HG02885 (cell line): ENCODE results near the gene FAM174B.
A peak's percentile ranks its signal among the peaks of the same experiment; 100 is the strongest.

Experiments used
- ATAC-seq: cut with Tn5 transposase; IDR thresholded peaks from one replicate; pipeline ENCODE4 v1.9.1; 2021; ENCODE audit warnings: mild to moderate bottlenecking; ENCODE audit not compliant: unreplicated experiment, poor library complexity

FAM174B gene

DNA sequence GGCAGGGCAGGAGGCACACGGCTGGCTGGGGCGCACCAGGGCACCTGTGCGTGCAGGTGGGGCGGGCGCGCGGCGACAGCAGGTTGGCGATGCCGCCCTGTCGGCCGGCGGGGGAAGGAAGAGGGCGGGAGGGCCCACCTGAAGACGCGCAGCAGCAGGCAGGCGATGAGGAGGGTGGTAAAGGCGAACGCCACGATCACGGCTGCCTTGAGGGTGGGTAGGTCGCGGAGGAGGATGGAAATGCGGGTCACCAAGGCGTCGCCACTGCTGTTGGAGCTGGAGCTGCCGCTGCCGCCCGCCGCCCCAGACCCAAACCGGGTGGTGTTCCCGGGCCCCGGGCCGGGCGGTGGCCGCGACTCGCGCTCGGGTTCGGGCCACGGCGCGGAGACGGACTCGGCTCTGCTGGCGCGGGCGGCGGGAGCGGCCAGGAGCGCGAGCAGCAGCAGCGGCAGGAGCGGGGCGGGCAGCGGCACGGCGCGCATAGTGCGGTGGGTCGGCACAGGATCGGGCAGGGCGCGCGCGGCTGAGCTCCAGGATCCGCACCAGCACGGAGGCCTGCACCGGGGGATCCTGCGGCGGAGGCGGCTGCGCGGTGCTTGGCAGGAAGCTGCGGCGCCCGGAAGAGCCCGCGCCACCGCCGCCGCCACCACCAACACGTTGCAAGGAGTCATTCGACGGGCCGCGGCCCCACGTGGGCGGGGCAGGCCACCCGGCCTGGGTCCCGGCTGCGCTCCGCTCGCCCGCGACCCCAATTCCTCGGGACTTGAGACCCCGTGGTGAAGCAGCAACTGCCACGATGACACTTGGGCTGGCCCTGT is at the start of gene FAM174B:
Gene FAM174B (minus strand): TSS at position 598 of the 818 bp plus-strand sequence.
- ATAC-seq: peak; percentile 53

DNA sequence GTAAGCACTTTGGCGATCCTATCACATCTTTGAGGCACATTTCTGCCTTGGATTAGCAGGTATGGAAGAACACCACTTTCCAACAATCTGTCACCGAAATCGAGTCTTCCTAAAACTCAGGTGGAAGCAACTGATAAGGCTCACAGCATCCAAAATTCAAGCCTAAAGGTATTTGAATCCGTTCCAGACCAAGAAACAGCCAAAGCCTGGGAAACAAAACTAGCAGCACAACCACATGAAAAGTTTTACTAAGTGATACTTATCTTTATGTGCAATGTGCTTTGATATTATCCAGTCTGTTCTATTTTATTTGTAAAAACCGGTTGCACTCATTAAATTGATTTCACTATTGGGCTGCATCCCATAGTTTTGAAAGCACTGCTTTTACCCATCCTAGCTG is 40.5 kb upstream of the FAM174B start:
- ATAC-seq: no peak

DNA sequence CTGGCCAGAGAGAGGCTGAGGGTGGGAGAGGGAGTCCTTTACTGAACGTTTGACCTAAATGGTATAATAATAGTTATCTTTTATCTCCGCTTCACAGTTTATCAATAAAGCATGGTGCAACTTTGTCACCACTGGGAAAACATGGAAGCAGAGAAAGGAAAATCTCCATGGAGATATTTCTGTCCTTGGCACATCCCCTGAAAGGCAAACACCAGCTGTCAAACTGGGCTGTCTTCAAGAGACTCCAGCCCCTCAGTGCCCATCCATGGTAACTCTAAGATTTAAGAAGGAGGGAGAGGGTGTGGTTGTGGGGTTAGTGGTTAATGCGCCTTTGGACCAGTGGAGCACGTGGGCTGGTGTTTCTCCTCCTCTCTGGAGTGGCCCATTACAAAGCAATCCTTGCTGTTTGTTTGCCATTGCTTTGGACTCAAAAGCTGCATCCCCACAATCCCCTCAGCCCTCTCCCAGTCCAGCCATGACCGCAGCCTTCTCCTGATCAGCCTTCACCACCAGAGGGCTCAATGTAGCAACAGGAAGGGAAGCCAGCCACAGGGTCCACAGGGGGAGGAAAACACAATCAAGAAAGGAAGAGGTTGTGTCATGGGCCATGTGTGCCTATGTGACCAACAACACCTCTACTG is 38.2 kb upstream of the FAM174B start:
- ATAC-seq: no peak

DNA sequence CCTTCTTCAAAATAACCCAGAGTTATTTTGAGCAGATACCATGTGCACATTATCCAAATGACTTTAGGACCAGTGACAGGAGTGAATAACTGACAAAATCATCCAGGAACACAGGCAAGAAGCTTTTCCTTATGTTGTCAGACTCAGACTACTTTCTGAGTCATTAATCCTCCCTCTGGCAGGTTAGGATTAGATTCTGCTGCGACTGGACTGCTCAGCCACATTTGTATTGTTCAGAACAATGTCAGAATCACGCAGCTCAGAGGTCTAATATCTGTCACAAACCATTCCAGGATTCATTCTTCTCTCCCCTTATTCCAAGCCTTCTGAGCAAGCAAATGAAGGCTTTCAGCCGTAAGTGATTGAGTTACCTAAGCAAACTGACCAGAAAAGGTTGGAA is 34.8 kb upstream of the FAM174B start:
- no peak for ATAC-seq

DNA sequence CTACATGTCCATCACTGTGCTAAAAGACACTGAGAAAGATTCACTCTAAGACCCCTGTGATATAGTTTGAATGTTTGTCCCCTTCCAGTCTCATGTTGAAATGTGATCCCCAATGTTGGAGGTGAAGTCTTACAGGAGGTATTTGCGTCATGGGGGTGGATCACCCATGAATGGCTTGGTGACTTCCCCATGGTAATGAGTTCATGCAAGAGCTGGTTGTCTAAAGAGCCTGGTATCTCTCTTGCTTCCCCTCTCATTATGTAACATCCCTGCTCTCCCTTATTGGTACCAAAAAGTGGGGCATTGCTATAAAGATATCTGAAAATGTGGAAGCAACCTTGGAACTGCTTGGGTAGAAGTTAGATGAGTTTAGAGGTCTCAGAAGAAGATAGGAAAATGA is 32.2 kb upstream of the FAM174B start:
- no peak for ATAC-seq

DNA sequence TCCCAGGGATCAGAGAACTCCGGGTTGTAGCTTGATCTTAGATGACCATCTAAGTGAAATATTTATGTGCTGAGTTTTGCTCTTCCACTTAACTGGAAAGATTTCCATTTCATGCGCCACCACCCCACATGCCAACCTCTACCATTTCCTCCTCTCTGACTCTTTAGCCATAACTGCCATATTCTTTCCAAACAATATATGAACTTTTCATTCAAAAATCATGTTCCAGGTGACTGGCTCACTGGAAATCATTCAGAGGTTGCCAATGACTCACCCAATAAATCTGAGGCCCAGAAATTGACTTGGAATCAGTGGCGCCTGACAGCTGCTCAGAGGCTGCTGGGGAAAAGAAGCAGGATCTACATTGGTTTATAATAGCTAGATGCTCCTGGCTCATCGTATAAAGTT is 31.6 kb upstream of the FAM174B start:
- ATAC-seq: no peak

DNA sequence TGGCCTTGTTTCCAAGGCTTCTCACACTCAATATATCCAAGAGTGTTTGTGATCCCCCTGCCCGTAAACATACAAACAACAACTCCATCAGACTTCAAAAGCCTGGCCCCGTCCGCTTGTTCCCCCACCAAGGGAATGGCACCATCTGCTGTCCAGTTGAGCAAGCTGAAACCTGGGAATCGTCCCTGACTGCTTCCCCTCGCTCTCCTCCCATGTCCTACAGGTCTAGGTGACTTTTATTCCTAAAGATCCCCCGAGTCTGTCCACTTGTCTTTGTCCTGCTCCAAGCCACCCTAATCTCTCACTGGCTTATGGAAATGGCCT is 27.9 kb upstream of the FAM174B start:
- no peak for ATAC-seq

DNA sequence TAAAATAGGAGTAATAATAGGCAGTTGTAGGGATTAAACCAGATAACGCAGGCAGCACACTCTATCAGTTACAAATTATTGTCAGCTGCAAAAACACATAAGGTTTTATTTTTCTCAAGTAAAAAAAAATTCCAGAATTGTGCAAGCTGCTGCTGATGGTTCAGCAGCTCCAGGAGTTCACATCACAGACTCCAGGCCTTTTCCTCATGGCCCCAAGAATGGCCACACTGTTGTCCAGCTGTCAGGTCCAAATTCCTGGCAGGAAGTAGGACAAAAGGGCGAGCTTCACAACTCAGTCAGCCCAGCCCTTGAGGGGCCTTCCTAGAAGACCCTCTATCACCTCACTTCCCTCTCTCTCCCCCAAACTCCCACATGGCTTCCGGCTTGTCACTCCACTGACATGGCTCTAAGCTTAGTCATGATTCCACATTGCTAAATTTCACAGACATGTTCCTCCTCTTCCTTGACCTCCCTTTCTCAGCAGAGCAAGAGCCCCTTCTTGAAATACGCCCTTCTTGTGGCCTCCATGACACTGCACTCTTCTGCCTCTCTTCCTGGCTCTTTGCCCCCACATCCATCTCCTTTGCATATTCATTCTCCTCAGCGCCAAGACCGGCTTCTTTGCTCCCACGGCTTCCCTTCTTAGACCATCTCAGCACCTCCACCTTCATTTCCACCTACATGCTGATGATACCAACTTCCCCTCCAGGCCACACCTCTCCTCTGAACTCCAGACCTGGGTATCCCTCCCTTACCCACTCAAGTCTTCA is 27.4 kb upstream of the FAM174B start:
- no peak for ATAC-seq

DNA sequence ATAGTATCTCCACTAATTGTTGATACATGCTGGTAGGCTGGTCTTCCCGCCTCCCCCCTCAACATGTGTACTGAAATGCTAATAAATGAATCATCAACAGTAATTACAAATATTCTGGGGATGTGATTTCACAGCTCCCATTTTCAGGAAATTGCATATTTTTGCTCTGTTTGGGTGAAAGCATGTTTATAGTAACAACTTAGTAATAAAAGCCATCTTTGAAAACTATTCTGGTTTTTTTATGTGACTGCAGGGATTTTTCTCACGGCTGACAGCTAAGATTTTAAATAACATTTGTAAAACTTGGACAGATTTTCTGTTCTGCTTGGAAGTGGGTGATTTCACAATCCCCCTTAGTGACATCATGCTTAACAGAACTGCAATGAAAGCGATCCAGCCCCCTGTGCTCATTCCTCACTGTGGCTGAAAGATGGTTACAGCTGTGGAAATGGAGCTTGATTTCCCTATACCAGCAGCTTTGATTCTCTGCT is 25.6 kb upstream of the FAM174B start:
- ATAC-seq: no peak

DNA sequence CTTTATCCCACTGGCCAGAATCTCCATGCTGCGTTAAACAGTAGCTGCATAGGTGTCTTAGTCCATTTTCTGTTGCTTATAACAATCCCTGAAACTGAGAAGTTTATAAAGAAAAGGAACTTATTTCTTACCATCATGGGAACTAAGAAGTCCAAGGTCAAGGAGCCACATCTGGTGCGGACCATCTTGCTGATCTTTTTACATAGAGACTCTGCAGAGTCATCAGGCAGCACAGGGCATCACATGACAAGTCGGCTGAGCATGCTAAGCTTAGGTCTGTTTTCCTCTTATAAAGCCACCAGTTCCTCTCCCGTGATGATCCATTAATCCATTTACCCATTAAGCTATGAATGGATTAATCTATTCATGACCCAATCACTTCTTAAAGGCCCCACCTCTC is 22.4 kb upstream of the FAM174B start:
- ATAC-seq: no peak

DNA sequence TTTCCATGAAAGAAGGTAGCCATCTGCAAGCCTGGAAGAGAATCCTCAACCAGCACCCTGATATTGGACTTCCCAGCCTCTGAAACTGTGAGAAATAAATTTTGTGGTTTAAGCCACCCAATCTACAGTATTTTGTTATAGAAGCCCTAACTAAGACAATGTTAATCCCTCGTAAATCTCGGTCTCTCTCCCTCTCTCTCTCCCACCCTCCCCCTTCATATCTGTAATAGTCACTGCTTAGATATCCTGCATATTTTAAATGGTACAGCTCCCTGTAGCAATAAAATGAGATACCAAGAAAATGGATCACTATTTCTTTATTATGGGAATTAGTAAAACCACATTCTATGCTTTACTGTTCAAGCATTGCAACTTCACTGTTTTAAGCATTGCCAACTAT is 21.0 kb upstream of the FAM174B start:
- ATAC-seq: no peak

DNA sequence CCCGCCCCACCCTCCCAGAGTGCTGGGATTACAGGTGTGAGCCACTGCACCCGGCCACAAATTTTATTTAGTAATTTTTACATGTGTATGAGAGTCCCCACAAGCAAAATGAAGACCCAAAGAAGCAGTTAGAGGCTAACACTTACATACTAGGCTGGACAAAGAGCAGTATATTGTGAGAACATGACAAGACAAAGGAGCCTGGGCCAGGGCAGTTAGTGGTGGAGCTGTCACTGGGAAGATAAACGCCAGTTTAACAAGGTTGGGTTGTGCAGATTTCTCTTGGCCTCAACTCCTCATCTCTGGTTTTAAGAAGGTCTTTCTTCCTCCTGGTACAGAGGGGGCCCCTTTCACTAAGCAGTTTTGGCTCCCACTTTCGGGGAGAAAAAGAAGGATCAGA is 19.9 kb upstream of the FAM174B start:
- ATAC-seq: no peak

DNA sequence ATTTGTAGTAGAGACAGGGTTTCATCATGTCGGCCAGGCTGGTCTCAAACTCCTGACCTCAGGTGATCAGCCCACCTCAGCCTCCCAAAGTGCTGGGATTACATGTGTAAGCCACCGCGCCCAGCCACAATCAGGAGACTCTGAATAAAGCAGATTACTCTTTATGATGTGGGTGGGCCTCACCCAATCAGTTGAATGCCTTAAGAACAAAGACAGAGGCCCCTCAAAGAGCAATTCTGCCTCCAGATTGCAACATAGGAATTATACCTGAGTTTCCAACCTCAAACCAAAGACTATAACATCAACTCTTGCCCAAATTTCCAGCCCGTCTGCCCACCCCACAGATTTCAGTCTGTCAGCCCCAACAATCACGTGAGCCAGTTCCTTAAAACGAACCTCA is 18.8 kb upstream of the FAM174B start:
- no peak for ATAC-seq

DNA sequence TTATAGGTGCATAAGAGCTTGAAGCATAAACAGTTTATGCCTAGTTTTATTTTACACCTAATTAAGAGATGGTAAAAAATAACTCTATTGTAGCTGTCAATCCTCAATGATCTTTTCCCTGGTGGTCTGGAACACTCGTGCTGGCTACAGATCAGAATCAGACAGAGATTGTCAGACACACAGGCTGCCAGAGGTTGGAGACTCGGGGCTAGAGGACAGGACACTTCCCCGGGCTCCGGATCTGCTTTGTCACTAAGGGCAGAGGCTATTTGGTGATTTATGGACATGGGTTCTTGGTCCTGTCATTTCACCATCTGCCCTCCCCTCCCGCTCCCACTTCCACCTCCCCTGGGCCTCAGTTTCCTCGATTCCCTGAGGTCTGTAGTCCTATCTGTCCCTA is 16.5 kb upstream of the FAM174B start:
- ATAC-seq: no peak

DNA sequence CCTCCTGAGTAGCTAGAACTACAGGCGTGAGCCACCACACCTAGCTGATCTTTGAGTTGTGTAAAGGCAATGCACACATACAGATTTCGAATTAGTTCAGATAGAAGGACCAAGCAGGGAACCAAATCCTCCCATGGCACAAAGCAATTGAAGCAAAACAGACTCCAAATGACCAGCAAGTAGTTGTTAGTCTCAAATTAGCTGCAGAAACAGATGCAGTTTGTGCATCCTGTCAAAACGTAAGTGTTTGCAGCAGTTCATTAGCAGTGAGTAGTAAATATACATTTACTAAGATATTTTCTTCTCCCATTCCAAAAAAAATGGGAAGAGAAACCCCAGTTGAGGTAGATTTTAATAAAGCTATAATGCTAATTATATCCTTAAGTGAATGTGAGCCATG is 15.8 kb upstream of the FAM174B start:
- ATAC-seq: no peak

DNA sequence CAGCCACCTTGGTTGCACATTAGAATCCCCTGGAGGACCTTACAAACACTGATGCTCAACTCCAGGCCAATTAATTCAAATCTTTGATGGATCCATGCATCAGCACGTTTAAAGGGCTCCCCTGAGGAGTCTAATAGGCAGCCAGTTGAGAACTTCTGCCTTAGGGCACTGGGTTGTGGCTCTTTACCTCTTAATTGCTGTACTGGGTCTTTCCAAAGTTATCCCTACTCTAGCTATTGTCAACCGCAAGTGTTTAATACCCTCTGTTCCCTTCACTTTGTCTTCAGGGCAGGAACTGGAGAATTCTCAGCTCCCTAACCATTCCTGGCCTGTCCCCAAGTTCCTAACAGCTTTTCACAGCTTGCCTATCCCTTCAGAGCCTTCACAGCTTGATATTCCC is 15.0 kb upstream of the FAM174B start:
- no peak for ATAC-seq

DNA sequence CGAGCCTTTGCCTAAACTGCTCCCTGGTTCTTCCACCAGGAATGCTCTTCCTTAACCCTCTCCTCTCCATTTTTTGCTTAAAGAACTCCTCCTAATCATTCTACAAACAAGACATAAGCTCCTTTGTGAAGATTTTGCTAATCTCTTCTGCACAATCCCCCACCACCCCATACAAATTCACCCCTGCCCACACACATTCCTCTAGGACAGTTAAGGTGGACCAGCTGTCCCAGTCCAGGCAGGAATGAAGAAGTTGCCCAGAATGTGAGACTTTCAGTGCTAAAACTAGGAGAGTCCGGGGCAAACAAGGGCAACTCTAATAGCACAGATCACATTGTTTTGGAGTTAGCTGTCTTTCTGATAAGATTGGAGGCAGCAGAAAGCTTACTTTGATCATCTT is 13.9 kb upstream of the FAM174B start:
- ATAC-seq: no peak

DNA sequence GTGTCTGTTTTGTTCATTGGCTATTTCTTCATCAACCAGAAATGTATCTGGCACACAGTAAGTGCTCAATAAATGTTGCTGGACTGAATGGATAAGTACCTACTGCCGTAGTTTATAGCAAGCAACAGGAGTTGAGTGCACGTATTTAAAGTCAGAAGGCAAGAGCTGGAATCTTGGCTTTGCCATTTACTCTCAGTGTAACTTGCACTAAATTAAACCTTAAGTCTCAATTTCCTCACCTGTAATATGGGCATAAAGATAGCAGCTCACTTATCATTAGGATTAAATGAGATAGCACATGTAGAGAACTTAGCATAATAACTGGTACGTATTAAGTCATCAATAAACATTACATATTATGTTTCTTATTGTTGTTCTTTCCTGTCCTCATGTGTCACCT is 13.0 kb upstream of the FAM174B start:
- no peak for ATAC-seq

DNA sequence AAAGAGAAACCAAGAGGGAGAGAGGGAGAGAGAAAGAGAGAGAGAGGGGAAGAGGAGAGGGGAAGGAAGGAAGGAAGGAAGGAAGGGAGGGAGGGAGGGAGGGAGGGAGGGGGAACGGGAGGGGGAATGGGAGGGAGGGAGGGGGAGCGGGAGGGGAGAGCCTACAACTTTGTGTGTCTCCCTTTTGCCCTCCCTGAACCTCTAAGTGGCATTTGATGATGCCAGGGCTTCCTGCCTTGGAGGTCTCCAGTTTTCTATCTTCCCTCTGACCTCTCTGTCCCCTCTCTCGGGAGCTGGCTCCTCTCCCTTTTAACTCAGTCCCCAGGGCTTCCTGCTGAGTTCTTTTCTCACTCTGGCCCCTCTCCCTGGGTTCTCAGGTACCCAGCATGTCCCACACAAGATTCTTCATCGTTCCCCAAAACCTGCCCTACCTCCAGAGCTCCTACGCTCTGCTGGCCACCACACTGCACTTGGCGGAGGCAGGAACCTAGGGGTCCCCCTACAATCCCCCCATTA is 12.5 kb upstream of the FAM174B start:
- no peak for ATAC-seq

DNA sequence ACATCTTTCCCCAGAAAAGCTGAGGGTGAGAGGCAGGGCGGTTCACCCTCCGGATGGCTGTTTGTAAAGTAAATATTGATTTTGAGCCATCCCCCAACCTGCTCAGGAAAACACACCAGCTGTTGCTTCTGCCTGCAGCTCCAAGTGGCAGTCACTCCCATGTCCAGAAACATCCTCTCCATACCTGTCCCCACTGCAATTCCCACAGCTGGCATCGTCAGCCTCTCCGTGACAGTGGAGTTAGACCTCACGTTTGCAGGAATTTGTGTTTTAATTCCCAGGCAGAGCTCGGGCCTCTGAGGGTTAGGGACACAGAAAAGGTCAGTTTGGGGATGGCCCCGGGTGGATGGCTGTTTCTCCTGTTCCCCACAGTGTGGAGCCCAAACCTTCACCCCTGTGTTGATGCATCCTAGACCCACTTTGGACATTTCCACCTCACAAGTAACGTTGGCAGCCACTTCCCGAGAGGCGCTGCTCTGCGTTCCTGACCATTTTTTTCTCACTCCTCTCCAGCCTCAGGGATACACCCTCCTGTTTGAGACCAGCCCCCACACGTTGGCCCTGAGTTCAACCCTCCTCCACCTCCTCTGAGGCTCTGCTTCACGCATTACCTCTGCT is 11.8 kb upstream of the FAM174B start:
- no peak for ATAC-seq

DNA sequence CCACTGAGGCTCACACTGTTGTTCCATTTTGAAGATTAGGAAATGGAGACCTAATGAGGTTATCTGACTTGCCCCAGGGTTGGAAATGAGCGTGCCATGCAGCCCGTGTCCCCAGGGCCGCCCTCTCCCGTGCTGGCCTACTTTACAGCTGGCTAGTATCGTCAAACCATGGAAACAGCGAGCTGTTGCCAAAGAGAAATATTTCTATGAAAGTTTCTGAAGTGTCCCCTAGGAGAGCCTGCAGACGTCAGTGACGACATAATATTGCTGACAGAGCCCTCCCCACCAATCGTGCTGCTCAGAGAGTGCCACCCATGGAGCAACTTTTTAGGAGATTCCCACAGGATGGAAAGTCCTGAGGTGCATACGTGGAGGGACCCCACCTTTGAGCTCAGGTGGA is 11.2 kb upstream of the FAM174B start:
- ATAC-seq: no peak
